ENCODE data around the gene TMCO6. TPM values are rescaled to one million over a fixed set of nuclear protein-coding genes. Genes with fewer than 3 reads are reported as not detected.

Gene TMCO6
- total and polyA plus RNA-seq, 2 of the 4 experiments (the other 2 are of a cell fraction), result 6.6 to 10.6 TPM

DNA sequence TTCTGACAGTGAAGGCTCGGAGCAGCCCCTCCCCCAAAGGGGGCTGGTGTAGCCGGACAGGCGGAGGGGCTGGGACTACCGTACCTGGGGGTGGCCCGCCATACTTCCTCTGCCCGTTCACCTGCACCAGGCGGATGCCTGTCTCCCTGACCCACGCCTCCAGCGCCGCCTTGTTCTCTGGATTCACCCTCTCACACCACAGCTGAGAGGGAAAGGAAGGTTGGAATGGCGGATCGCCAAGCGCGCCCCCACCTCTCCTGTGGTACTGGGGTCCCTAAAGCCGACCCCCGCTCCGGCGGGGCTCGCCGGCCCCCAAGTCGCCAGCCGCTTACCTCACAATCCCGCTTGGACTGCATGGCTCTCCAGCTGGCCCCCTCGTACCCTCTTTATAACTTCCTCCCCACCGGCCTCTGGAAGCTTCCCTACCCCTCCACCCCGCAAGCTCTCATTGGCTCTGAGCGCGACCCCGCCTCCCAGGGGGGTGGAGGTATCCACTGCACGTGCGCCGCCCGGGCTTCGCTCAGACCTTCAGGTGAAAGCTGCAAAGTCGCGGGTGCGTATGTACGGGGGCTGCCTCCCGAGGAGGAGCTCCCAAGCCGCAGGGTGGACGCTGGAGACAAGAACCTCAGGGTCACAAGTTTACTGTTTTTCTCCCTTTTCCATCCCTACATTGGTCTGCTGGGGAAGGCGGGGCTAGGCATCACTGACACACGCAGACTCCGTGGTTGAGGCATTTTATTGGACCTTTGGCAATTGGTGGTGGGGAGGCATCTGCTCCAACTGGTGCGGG lies 34.1 kb downstream of the TMCO6 start, which contains the start of gene DND1:
DND1 (minus strand) TSS at position 390 of the 790 bp plus-strand sequence; CDS start at position 356, 34 bp downstream.
- CTCF ChIA-PET, result no interaction called here
- Histone ChIP-seq H3K14ac (replicated peaks; ENCODE audit: low read depth, low read length) (no peak within 1 kb of the TSS), H3K4me1 (ENCODE audit: control insufficient read depth, insufficient read depth, low read length) (no peaks in the 10 kb centered on the region; the same call in 1 of the 2 replicates), H3K4ac (ENCODE audit: low read depth, low read length) (no peak within 1 kb of the TSS), H3K23ac (ENCODE audit: low read depth, low read length) (no peak within 1 kb of the TSS), H2BK120ac (ENCODE audit: low read depth, low read length) (no peak within 1 kb of the TSS), H3K9me3 (ENCODE audit: control insufficient read depth, insufficient read depth, low read length) (no peaks in the 10 kb centered on the region), H3K27ac (ENCODE audit: insufficient read depth, low read length) (no peak within 1 kb of the TSS), H3K36me3 (ENCODE audit: control insufficient read depth, insufficient read depth, low read length) (peaks cover 66% of the 10 kb centered on the region), H2AFZ (replicated peaks; ENCODE audit: low read length, poor library complexity) (no peak within 1 kb of the TSS), H2AK5ac (ENCODE audit: low read depth, low read length) (no peak within 1 kb of the TSS), H3K27me3 (ENCODE audit: control insufficient read depth, insufficient read depth, low read length) (no peaks in the 10 kb centered on the region), H2BK20ac (ENCODE audit: low read depth, low read length) (no peak within 1 kb of the TSS), H4K91ac (ENCODE audit: insufficient read depth, low read depth, low read length) (no peak within 1 kb of the TSS), H4K5ac (ENCODE audit: low read depth, low read length) (no peak within 1 kb of the TSS; the same call in 1 of the 2 replicates), H3K18ac (ENCODE audit: low read depth, low read length) (no peak within 1 kb of the TSS), H2AK9ac (replicated peaks; ENCODE audit: low read depth, low read length, poor library complexity) (peak within 1 kb of the TSS; percentile 42), H3K56ac (ENCODE audit: extremely low read depth, insufficient read depth, low read length) (no peak within 1 kb of the TSS), H4K20me1 (ENCODE audit: insufficient read depth, low read length) (peaks cover 5% of the 10 kb centered on the region; the same call in 1 of the 2 replicates), H2BK15ac (ENCODE audit: low read depth, low read length) (no peak within 1 kb of the TSS), H4K8ac (ENCODE audit: low read depth in 2 of 2, low read length in 2 of 2) (no peak within 1 kb of the TSS), H3K79me1 (ENCODE audit: low read depth in 1 of 2, low read length in 2 of 2) (peaks cover 0 to 23% of the 10 kb centered on the region in 2 experiments; a peak in 3 of 4 replicates), H3K4me2 (ENCODE audit: low read depth, low read length) (no peak within 1 kb of the TSS), H3K4me3 (ENCODE audit: insufficient read depth, low read depth, low read length) (no peak within 1 kb of the TSS), H3K9me1 (ENCODE audit: insufficient read depth, low read length) (peaks cover 9% of the 10 kb centered on the region; the same call in 1 of the 2 replicates), H3K9ac (ENCODE audit: low read depth, low read length) (no peak within 1 kb of the TSS), H2BK5ac (ENCODE audit: low read depth, low read length, poor library complexity, severe bottlenecking) (no peak within 1 kb of the TSS)
- BruUV-seq (replicated peaks), result no TSS peak
- intact Hi-C loops (cut with micrococcal nuclease), result no loop called here
- 80% methylated on average over 9 of the region's 45 CpGs; no CpG with 5 or more reads in 1 of the 2 experiments for WGBS, 2 experiments (ENCODE audit: extremely low coverage in 2 of 2, insufficient read length in 1 of 2)
- POLR2A ChIA-PET (ENCODE audit: unreplicated experiment), result no interaction called here
- in situ Hi-C loops (cut with MboI; ENCODE audit: low sequenced_read_pairs), result no loop called here
- dilution Hi-C loops (cut with HindIII; ENCODE audit: low sequenced_read_pairs, unreplicated experiment), result no loop called here
- DNase-seq (no peak), ATAC-seq (ENCODE audit: low read depth) (no peak)
- TF ChIP-seq RCOR1 (IDR thresholded peaks at IDR 0.05; ENCODE audit: insufficient replicate concordance, low read length) (no peak), BHLHE40 (IDR thresholded peaks at IDR 0.05; ENCODE audit: low read depth, low read length) (no peak), CTCF (conservative IDR thresholded peaks at IDR 0.05; ENCODE audit: low read depth, low read length) (no peak), RFX5 (IDR thresholded peaks at IDR 0.05; ENCODE audit: low read depth, low read length) (no peak), RAD21 (IDR thresholded peaks at IDR 0.05; ENCODE audit: low read length) (no peak), NFE2L2 (IDR thresholded peaks at IDR 0.05; ENCODE audit: low read depth, low read length) (no peak), CEBPB (IDR thresholded peaks at IDR 0.05; ENCODE audit: low read depth, low read length) (no peak), MXI1 (IDR thresholded peaks at IDR 0.05; ENCODE audit: borderline replicate concordance, low read depth, low read length) (no peak), ELK1 (IDR thresholded peaks at IDR 0.05; ENCODE audit: borderline replicate concordance, low read depth, low read length) (no peak), FOS (IDR thresholded peaks at IDR 0.05; ENCODE audit: low read depth, low read length) (no peak), MAFK (IDR thresholded peaks at IDR 0.05; ENCODE audit: low read depth, low read length) (no peak), MAZ (IDR thresholded peaks at IDR 0.05; ENCODE audit: borderline replicate concordance, low read depth, low read length) (no peak), POLR2A (IDR thresholded peaks at IDR 0.05; ENCODE audit: low read depth, low read length) (no peak), CHD1 (IDR thresholded peaks at IDR 0.05; ENCODE audit: low read depth, low read length) (no peak)
- TF ChIP-seq, protein P1, sequence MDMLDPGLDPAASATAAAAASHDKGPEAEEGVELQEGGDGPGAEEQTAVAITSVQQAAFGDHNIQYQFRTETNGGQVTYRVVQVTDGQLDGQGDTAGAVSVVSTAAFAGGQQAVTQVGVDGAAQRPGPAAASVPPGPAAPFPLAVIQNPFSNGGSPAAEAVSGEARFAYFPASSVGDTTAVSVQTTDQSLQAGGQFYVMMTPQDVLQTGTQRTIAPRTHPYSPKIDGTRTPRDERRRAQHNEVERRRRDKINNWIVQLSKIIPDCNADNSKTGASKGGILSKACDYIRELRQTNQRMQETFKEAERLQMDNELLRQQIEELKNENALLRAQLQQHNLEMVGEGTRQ (IDR thresholded peaks at IDR 0.05; ENCODE audit: low read depth, low read length), result no peak

Measured in IMR-90 (cell line).